GM19372 (cell line): Measurements from ENCODE around the gene SOX30.

Experiments used
- ATAC-seq: cut with Tn5 transposase; IDR thresholded peaks from one replicate; pipeline ENCODE4 v1.9.1; 2021; ENCODE audit warnings: mild to moderate bottlenecking, low read depth, moderate library complexity; ENCODE audit not compliant: unreplicated experiment

Gene SOX30

DNA sequence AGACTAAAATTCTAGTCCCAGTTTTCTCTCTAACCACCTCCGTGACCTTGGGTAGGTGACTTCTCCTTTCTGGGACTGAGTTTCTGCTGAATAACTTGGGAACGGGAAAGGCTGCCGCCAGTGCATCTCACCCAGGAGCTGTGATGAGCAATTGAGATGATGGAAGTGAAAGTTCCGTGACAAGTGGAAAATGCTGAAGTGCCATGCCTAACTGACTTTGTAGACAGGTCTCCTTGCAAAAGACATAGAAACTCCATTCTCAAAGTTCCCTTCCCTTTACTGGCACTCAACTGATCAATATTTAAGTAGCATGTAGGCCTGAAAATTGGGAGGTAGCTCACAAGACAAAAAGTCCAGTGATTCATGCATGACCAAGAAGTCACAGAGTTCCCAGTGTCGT lies 70.3 kb downstream of the SOX30 start:
- no peak for ATAC-seq

DNA sequence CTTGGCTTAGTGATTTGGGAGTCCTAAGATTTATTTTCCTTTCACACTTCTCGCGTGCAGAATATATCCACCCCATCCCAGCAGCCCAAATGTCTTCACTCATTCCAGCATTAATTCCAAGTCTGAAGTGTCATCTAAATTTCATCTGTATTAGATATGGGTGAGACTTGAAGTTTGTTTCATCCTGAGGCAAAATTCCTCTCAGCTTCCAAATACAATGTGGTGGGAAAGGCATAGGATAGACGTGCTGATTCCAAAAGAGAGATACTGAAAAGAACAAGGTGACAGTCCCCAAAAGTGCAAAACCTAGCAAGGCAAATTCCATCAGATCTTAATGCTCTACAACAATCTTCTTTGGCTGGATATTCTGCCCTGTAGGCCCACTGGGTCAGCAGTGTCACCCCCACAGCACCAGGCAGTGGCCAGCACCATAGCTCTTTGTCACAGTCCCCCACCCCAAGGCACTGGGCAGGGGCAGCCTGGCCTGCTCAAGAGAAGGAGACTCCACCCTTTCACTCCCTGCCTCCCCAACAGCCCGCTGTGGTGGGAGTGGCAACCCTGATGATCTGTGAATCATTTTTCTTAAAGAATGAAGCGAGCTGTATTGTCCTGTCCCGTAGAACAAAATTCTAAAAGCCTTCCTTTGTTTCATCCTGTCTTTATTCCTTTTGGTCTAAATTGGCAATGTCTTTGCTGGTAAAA lies 74.0 kb downstream of the SOX30 start:
- ATAC-seq, result no peak

DNA sequence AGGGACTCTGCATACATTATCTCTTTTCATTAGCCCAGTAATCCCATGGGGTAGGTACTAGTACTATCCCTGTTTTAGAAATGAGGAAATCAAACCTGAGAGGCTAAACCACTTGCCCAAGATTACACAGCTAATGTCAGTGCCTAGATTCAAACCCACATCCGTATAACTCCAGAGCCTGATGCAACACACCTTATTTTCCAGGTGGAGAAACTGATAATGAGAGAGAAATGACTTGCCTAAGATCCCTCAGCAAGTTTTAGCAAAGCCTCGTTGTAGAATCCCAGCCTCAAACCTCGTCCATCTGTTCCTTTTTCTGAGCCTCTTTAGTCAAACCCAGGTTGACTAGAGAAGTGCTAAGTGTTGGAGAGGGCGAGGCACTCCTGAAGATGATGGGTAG lies 75.6 kb downstream of the SOX30 start:
- no peak for ATAC-seq
